ENCODE measurements around the gene ABCA7. TPM values are rescaled to one million over a fixed set of nuclear protein-coding genes. Genes with fewer than 3 reads are reported as not detected.
A peak's percentile ranks its signal among the peaks of the same experiment; 100 is the strongest.
"Not testable (repeated sequence)": the region's sequence is repeated elsewhere in the genome, so short reads cannot be mapped to it uniquely, and the experiment has no call there.

Gene ABCA7
- total RNA-seq, 1 donor from 2014 or later = 16.7 TPM

- Mint-ChIP-seq H3K27me3 (ENCODE audit: unreplicated experiment) (no peaks in the 10 kb centered on the region), H3K4me1 (ENCODE audit: unreplicated experiment) (peaks cover 17% of the 10 kb centered on the region), H3K9me3 (ENCODE audit: unreplicated experiment) (no peaks in the 10 kb centered on the region), H3K36me3 (ENCODE audit: unreplicated experiment) (peaks cover 1% of the 10 kb centered on the region), H3K4me3 (ENCODE audit: unreplicated experiment) (no peak overlapping the region), H3K27ac (ENCODE audit: unreplicated experiment) (no peak overlapping the region)
- no peak for TF ChIP-seq CTCF (IDR thresholded peaks at IDR 0.05)
- no peak for DNase-seq (ENCODE audit: extremely low spot score, unreplicated experiment)
Observed at GRCh38 chr19:1111641-1112267, 71.8 kb downstream of the ABCA7 start.

GRCh38 chr19:1112268-1113029 is 72.5 kb downstream of the ABCA7 start:
- DNase-seq (ENCODE audit: extremely low spot score, unreplicated experiment) = no peak
- Mint-ChIP-seq H3K27ac (ENCODE audit: unreplicated experiment) (no peak overlapping the region), H3K36me3 (ENCODE audit: unreplicated experiment) (no peaks in the 10 kb centered on the region), H3K4me1 (ENCODE audit: unreplicated experiment) (peaks cover 11% of the 10 kb centered on the region), H3K9me3 (ENCODE audit: unreplicated experiment) (no peaks in the 10 kb centered on the region), H3K27me3 (ENCODE audit: unreplicated experiment) (no peaks in the 10 kb centered on the region), H3K4me3 (ENCODE audit: unreplicated experiment) (no peak overlapping the region)
- no peak for TF ChIP-seq CTCF (IDR thresholded peaks at IDR 0.05)

GRCh38 chr19:1113030-1113985 is 73.4 kb downstream of the ABCA7 start:
- DNase-seq (ENCODE audit: extremely low spot score, unreplicated experiment) = peak; percentile 99
- no peak for TF ChIP-seq CTCF (IDR thresholded peaks at IDR 0.05)
- H3K4me1 Mint-ChIP-seq (ENCODE audit: unreplicated experiment) = peaks cover 9% of the 10 kb centered on the region
- peak overlapping the region; percentile 23 for H3K27ac Mint-ChIP-seq (ENCODE audit: unreplicated experiment)
- peaks cover 4% of the 10 kb centered on the region for H3K36me3 Mint-ChIP-seq (ENCODE audit: unreplicated experiment)
- H3K27me3 Mint-ChIP-seq (ENCODE audit: unreplicated experiment) = no peaks in the 10 kb centered on the region
- no peaks in the 10 kb centered on the region for H3K9me3 Mint-ChIP-seq (ENCODE audit: unreplicated experiment)
- no peak overlapping the region for H3K4me3 Mint-ChIP-seq (ENCODE audit: unreplicated experiment)

DNA sequence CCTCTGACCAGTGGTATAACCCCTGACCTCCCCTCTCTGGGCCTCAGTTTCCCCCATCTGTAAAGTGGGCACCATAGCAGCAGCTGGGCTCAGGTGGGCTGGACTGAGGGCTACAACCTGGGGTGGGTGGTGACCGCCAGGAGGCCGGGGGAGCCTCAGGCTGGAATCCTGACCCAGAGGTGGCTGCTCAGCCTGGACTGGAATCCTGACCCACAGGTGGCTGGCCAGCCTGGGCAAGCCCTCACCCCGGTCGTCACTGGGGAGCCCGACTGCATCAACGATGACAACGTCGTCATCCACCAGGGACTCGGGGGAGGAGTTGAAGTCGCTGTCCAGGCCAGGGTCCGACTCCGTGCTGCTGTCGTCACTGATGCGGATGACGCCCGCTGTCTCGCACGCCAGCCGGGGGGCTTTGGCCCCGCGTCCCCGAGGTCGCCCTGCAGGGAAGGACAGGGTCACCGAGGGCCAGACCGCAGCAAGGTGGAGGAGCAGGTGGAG is 74.1 kb downstream of the ABCA7 start:
- Mint-ChIP-seq H3K27ac (ENCODE audit: unreplicated experiment) (peak overlapping the region; percentile 23), H3K9me3 (ENCODE audit: unreplicated experiment) (no peaks in the 10 kb centered on the region), H3K36me3 (ENCODE audit: unreplicated experiment) (peaks cover 11% of the 10 kb centered on the region), H3K27me3 (ENCODE audit: unreplicated experiment) (no peaks in the 10 kb centered on the region), H3K4me3 (ENCODE audit: unreplicated experiment) (no peak overlapping the region), H3K4me1 (ENCODE audit: unreplicated experiment) (peaks cover 9% of the 10 kb centered on the region)
- DNase-seq (ENCODE audit: extremely low spot score, unreplicated experiment) = no peak
- TF ChIP-seq CTCF (IDR thresholded peaks at IDR 0.05) = no peak

DNA sequence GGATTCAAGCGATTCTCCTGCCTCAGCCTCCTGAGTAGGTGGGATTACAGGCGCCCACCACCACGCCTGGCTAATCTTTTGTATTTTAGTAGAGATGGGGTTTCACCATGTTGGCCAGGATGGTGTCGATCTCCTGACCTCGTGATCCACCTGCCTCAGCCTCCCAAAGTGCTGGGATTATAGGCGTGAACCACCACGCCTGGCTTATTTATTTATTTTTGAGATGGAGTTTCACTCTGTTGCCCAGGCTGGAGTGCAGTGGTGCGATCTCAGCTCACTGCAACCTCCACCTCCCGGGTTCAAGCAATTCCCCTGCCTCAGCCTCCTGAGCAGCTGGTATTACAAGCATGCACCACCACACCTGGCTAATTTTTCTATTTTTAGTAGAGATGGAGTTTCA is 74.8 kb downstream of the ABCA7 start:
- H3K27me3 Mint-ChIP-seq (ENCODE audit: unreplicated experiment); H3K4me1 Mint-ChIP-seq (ENCODE audit: unreplicated experiment); H3K27ac Mint-ChIP-seq (ENCODE audit: unreplicated experiment); DNase-seq (ENCODE audit: extremely low spot score, unreplicated experiment); H3K4me3 Mint-ChIP-seq (ENCODE audit: unreplicated experiment); H3K9me3 Mint-ChIP-seq (ENCODE audit: unreplicated experiment): not testable (repeated sequence)
- H3K36me3 Mint-ChIP-seq (ENCODE audit: unreplicated experiment) = peaks cover 11% of the 10 kb centered on the region

Other genes starting within 250 kb of the ABCA7 start
- gene PTBP1, start 242.7 kb upstream of the ABCA7 start, total RNA-seq = 339 and 370 TPM in 2 replicates
- 18.2 and 19.4 TPM in 2 replicates for gene PLPPR3, start 218.2 kb upstream of the ABCA7 start, total RNA-seq
- gene AZU1, start 212.3 kb upstream of the ABCA7 start, total RNA-seq = 0.91 and 1.0 TPM in 2 replicates
- gene PRTN3, start 199.1 kb upstream of the ABCA7 start, total RNA-seq = not detected in 2 replicates
- gene ELANE, start 187.8 kb upstream of the ABCA7 start, total RNA-seq = 1.1 and 1.2 TPM in 2 replicates
- 162 and 179 TPM in 2 replicates for gene CFD, start 180.4 kb upstream of the ABCA7 start, total RNA-seq
- 69.3 and 72.3 TPM in 2 replicates for gene MED16, start 146.9 kb upstream of the ABCA7 start, total RNA-seq
- not detected in 2 replicates for gene RNU6-9, start 146.6 kb upstream of the ABCA7 start, total RNA-seq
- 61.1 and 63.5 TPM in 2 replicates for gene R3HDM4, start 126.9 kb upstream of the ABCA7 start, total RNA-seq
- gene KISS1R, start 122.8 kb upstream of the ABCA7 start, total RNA-seq = 0.47 and 1.7 TPM in 2 replicates
- gene ARID3A, start 114.1 kb upstream of the ABCA7 start, total RNA-seq = 16.8 and 17.0 TPM in 2 replicates
- gene WDR18, start 55.8 kb upstream of the ABCA7 start, total RNA-seq = 60.2 and 61.2 TPM in 2 replicates
- gene GRIN3B, start 39.7 kb upstream of the ABCA7 start, total RNA-seq = 0.46 TPM in 1 of 2 replicates, not detected in the other
- 149 and 157 TPM in 2 replicates for gene TMEM259, start 19.0 kb upstream of the ABCA7 start, total RNA-seq
- not detected in 2 replicates for gene RNU6-2, start 18.6 kb upstream of the ABCA7 start, total RNA-seq
- gene CNN2, start 13.5 kb upstream of the ABCA7 start, total RNA-seq = 318 and 327 TPM in 2 replicates
- 0.67 and 0.99 TPM in 2 replicates for gene ARHGAP45, start 27.1 kb downstream of the ABCA7 start, total RNA-seq
- gene POLR2E, start 55.3 kb downstream of the ABCA7 start, total RNA-seq = 156 and 168 TPM in 2 replicates
- gene GPX4, start 63.9 kb downstream of the ABCA7 start, total RNA-seq = 349 and 354 TPM in 2 replicates
- 57.1 and 61.6 TPM in 2 replicates for gene SBNO2, start 134.2 kb downstream of the ABCA7 start, total RNA-seq
- 60.8 and 61.3 TPM in 2 replicates for gene STK11, start 165.7 kb downstream of the ABCA7 start, total RNA-seq
- 6.9 and 7.0 TPM in 2 replicates for gene CBARP, start 197.9 kb downstream of the ABCA7 start, total RNA-seq
- gene ATP5F1D, start 201.6 kb downstream of the ABCA7 start, total RNA-seq = 167 and 172 TPM in 2 replicates
- gene MIDN, start 208.5 kb downstream of the ABCA7 start, total RNA-seq = 98.1 and 103 TPM in 2 replicates
- 401 and 408 TPM in 2 replicates for gene CIRBP, start 229.2 kb downstream of the ABCA7 start, total RNA-seq
- gene FAM174C, start 235.4 kb downstream of the ABCA7 start, total RNA-seq = 35.3 and 35.8 TPM in 2 replicates
- gene EFNA2, start 245.8 kb downstream of the ABCA7 start, total RNA-seq = 3.8 and 4.2 TPM in 2 replicates